Bronchial epithelial cell (primary cell): ENCODE results near the gene GFAP. TPM values are rescaled to one million over a fixed set of nuclear protein-coding genes. Genes with fewer than 3 reads are reported as not detected.

ENCODE experiments used
- DNase-seq: peaks from one replicate; pipeline ENCODE4 v3.0.0-alpha.2; 2010; ENCODE audit warnings: low read depth
- FAIRE-seq: peaks from 2 replicates; lab custom pipeline; 2011; peaks lifted over from hg19 to GRCh38; lab: Jason Lieb, UNC
- H3K27me3 ChIP-seq: 2 replicates; pipeline ENCODE4 v1.5.1; 2011; ENCODE audit warnings: low read length; ENCODE audit not compliant: control insufficient read depth, insufficient read depth
- H3K36me3 ChIP-seq: 2 replicates; pipeline ENCODE4 v1.5.1; 2011; ENCODE audit warnings: low read length; ENCODE audit not compliant: control insufficient read depth, insufficient read depth
- H3K4me3 ChIP-seq: 2 replicates; pipeline ENCODE4 v1.5.1; 2011; ENCODE audit warnings: mild to moderate bottlenecking, low read depth, low read length, control low read depth
- total RNA-seq: library from RNA; depleted of rRNA; stranded (reverse); fragments of >200 nt; gene quantifications from 2 replicates; pipeline ENCODE4 v1.2.1, GENCODE V29; 2014
- TF ChIP-seq, protein P1 (sequence below): IDR thresholded peaks from 2 replicates; pipeline ENCODE4 v1.5.1; 2011; ENCODE audit warnings: mild to moderate bottlenecking, moderate library complexity, low read length, control low read depth, inconsistent platforms; ENCODE audit not compliant: insufficient read depth, severe bottlenecking

Gene GFAP
- total RNA-seq, 1 donor from 2014 or later = not detected

DNA sequence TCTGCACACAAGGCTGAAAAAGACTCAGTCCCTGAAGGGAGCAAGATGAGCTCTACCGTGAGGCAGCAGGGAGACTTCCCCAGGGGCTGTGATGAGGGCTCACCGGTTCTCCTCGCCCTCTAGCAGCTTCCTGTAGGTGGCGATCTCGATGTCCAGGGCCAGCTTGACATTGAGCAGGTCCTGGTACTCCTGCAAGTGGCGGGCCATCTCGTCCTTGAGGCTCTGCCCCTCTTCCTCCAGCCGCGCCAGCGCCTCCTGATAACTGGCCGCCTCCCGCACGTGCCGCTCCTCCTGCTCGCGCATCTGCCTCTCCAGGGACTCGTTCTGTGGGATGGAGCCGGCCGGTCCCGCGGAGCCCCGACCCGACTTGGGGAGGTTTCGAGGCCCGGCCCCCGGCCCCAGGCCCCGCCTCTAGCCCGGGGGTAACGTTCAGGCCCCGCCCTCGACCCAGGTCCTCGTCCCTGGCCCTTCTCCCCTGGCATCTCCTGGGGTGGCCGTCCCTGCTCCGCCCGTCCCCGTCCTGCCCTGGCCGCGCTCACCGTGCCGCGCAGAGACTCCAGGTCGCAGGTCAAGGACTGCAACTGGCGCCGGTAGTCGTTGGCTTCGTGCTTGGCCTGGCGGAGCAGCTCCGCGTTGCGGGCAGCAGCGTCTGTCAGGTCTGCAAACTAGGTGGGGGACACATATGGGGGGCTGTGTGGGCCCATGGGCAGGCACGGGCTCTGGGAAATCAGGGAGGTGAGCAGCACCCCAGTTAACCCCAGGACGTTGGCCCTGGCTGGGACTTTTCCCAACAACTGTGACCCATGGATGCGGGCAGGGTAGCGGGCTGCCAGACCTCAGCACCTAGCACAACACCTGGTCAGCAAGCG is 3.9 kb downstream of the GFAP start:
- Histone ChIP-seq H3K27me3 (no peaks in the 10 kb centered on the region), H3K36me3 (no peaks in the 10 kb centered on the region), H3K4me3 (peak overlapping the region; percentile 11)
- DNase-seq (peak; percentile 32), FAIRE-seq (peak; percentile 47)
- TF ChIP-seq, protein P1, sequence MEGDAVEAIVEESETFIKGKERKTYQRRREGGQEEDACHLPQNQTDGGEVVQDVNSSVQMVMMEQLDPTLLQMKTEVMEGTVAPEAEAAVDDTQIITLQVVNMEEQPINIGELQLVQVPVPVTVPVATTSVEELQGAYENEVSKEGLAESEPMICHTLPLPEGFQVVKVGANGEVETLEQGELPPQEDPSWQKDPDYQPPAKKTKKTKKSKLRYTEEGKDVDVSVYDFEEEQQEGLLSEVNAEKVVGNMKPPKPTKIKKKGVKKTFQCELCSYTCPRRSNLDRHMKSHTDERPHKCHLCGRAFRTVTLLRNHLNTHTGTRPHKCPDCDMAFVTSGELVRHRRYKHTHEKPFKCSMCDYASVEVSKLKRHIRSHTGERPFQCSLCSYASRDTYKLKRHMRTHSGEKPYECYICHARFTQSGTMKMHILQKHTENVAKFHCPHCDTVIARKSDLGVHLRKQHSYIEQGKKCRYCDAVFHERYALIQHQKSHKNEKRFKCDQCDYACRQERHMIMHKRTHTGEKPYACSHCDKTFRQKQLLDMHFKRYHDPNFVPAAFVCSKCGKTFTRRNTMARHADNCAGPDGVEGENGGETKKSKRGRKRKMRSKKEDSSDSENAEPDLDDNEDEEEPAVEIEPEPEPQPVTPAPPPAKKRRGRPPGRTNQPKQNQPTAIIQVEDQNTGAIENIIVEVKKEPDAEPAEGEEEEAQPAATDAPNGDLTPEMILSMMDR = peak; percentile 79

DNA sequence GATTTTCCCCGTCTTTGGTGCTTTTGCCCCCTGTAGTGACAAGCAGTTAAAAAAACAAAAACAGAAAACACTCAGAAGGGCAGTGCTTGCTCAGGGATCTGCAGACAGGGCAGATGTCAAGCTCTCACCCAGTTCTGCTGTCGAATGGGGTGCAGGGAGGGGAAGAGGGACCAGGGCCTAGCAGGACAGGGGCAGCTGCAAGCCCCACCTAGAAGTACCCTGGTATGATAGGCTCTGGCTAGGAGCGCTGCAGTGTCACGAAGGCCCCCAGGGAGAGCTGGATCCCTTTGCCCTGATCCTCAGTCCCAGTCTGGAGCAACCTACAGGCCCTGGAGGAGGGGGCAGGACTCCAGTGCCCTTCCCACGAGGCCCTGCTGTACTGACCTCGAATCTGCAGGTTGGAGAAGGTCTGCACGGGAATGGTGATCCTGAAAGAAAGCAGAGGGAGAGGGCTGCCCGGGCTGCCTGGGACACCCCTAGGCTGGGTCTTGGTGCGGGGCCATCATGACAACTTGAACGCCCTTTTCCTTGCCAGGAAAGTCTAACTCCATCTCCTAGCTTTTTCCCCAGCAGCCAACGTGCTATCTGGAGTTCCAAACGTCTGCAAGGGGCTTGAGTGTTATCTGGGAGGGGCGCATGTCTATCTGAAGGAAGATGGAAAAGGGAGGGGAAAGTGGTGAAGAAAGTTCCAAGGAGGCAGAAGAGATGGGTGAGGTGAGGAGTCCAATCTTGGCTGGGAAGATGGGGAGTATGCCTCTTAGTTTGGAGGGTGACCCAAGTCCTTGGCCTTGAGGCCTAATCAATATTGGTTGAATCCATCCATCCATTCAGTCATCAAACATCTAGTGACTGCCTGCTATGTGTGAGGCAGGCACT is 4.8 kb downstream of the GFAP start:
- FAIRE-seq (no peak), DNase-seq (no peak)
- H3K4me3 ChIP-seq = no peak overlapping the region
- no peaks in the 10 kb centered on the region for H3K27me3 ChIP-seq
- no peaks in the 10 kb centered on the region for H3K36me3 ChIP-seq
- TF ChIP-seq, protein P1 = no peak

DNA sequence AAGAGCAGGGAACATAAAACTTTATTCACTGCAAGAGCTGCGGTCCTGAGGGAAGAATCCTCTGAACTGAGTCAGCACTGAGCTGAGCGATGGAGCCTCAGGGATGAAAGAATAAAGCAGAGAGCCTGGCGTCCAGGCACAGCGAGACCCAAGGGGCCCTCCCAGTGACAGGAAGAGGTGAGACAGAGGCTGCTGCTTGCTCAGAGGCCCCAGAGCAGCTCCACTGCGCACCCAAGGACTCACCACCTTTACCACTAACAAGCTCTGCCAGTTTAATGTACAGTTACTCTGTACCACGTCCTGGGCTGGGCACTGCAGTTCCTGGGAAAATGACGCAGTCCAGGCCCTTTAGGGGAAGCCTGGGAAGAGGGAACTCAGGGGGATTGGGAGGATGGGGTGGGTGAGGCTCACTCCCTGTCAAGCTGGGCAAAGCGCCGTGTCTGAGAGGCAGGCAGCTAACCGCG is 5.6 kb downstream of the GFAP start:
- peak; percentile 70 for DNase-seq
- H3K27me3 ChIP-seq = no peaks in the 10 kb centered on the region
- no peaks in the 10 kb centered on the region for H3K36me3 ChIP-seq
- H3K4me3 ChIP-seq = no peak overlapping the region
- TF ChIP-seq, protein P1 = no peak
- no peak for FAIRE-seq

DNA sequence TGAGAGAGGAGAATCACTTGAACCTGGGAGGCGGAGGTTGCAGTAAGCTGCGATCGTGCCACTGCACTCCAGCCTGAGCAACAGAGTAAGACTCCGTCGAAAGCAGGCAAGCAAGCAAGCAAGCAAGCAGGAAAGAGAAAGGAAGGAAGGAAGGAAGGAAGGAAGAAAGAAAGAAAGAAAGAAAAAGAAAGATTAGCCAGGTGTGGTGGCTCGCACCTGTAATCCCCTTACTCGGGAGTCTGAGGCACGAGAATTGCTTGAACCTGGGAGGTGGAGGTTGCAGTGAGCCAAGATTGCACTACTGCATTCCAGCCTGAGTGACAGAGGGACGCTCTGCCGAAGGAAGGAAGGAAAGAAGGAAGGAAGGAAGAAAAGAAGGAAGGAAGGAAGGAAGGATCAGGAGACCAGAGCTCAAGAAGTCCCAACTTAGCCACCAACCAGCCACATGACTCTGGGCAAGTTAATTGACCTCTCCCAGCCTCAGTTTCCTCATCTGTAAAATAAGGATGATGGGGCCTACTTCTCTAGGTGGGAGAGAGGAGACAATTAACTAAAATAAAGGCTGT is 6.5 kb downstream of the GFAP start:
- TF ChIP-seq, protein P1 = no peak
- DNase-seq (no peak), FAIRE-seq (no peak)
- no peaks in the 10 kb centered on the region for H3K27me3 ChIP-seq
- no peaks in the 10 kb centered on the region for H3K36me3 ChIP-seq
- H3K4me3 ChIP-seq = no peak overlapping the region

DNA sequence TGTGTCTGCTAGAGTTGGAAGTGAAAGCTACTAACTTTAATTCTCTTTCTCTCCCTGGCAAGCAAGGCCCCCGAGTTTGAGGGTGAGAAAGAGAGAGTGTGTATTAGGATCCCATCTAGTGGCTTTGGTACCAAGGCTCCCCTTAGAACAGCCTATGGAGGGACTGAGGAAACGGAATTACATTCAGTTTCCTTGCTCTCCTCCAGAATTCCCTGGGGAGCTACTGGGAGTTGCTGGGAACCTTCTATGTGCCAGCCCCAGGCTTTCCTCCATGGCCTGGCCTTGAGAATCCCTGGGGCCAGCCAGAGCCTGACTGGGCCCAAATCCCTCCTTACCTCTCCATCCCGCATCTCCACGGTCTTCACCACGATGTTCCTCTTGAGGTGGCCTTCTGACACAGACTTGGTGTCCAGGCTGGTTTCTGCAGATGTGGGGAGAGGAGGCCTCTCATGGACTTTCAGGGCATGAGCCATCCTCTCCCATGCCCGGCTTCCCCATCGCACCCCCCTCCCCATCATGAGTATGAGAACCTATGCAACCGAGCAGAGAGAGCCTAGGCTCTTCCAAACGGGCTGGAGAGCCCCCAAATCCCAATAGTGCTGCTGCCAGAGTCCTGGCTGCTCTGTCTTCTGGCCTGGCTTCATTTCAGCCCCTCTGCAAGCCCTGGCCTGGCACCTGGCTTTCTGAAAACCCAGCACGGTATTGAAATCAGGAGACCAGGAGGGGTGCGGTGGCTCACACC is 7.4 kb downstream of the GFAP start:
- Histone ChIP-seq H3K27me3 (no peaks in the 10 kb centered on the region), H3K4me3 (no peak overlapping the region), H3K36me3 (no peaks in the 10 kb centered on the region)
- FAIRE-seq = no peak
- no peak for DNase-seq
- TF ChIP-seq, protein P1 = no peak
